Measurements from ENCODE around the gene SH2D3A. TPM values are rescaled to one million over a fixed set of nuclear protein-coding genes. Genes with fewer than 3 reads are reported as not detected.

The SH2D3A gene
- total RNA-seq, 1 experiment from 2014 or later, result 0.95 TPM

- Histone ChIP-seq H3K4me1 (ENCODE audit: insufficient read depth, low read length, poor library complexity, severe bottlenecking) (peaks cover 29% of the 10 kb centered on the region), H3K27me3 (replicated peaks; ENCODE audit: insufficient read depth, low read depth, low read length, poor library complexity) (no peaks in the 10 kb centered on the region), H3K4me3 (ENCODE audit: low read depth, low read length, poor library complexity, severe bottlenecking) (peak overlapping the region; percentile 11), H3K9me3 (ENCODE audit: low read depth, low read length, poor library complexity, severe bottlenecking) (no peaks in the 10 kb centered on the region), H3K27ac (ENCODE audit: low read depth, low read length, poor library complexity, severe bottlenecking) (peak overlapping the region; percentile 87), H3K36me3 (ENCODE audit: insufficient read depth, low read length, poor library complexity, severe bottlenecking) (peaks cover 72% of the 10 kb centered on the region)
- no peak for TF ChIP-seq CTCF (conservative IDR thresholded peaks at IDR 0.05; ENCODE audit: low read depth, low read length)
- no peak for TF ChIP-seq EZH2 (IDR thresholded peaks at IDR 0.05; ENCODE audit: borderline replicate concordance, low read depth, low read length, poor library complexity, severe bottlenecking)
- intact Hi-C loops (cut with micrococcal nuclease; ENCODE audit: unreplicated experiment), result no loop called here
- ChIA-PET POLR2A (ENCODE audit: low non-redundant PET) (no interaction called here), CTCF (interaction anchor here (1.2 kb wide), 1 partner anchor 119 kb away, joined by 4 read pairs; no protein-coding TSS in a partner anchor)
- peak; percentile 86 for DNase-seq (ENCODE audit: low spot score)
- no TSS peak for BruUV-seq (replicated peaks)
Measured at GRCh38 chr19:6744381-6745301, 22.6 kb downstream of the SH2D3A start.

- H3K4me1 ChIP-seq (ENCODE audit: insufficient read depth, low read length, poor library complexity, severe bottlenecking), result peaks cover 33% of the 10 kb centered on the region
- peaks cover 64% of the 10 kb centered on the region for H3K36me3 ChIP-seq (ENCODE audit: insufficient read depth, low read length, poor library complexity, severe bottlenecking)
- DNase-seq (ENCODE audit: low spot score), result peak; percentile 25
- TF ChIP-seq EZH2 (IDR thresholded peaks at IDR 0.05; ENCODE audit: borderline replicate concordance, low read depth, low read length, poor library complexity, severe bottlenecking) (no peak), CTCF (conservative IDR thresholded peaks at IDR 0.05; ENCODE audit: low read depth, low read length) (no peak)
- H3K27ac ChIP-seq (ENCODE audit: low read depth, low read length, poor library complexity, severe bottlenecking), result peak overlapping the region; percentile 87
- no peaks in the 10 kb centered on the region for H3K27me3 ChIP-seq (replicated peaks; ENCODE audit: insufficient read depth, low read depth, low read length, poor library complexity)
- ChIA-PET POLR2A (ENCODE audit: low non-redundant PET) (no interaction called here), CTCF (interaction anchor here (1.2 kb wide), 1 partner anchor 119 kb away, joined by 4 read pairs; no protein-coding TSS in a partner anchor)
- no peaks in the 10 kb centered on the region for H3K9me3 ChIP-seq (ENCODE audit: low read depth, low read length, poor library complexity, severe bottlenecking)
- no TSS peak for BruUV-seq (replicated peaks)
- intact Hi-C loops (cut with micrococcal nuclease; ENCODE audit: unreplicated experiment), result no loop called here
- H3K4me3 ChIP-seq (ENCODE audit: low read depth, low read length, poor library complexity, severe bottlenecking), result no peak overlapping the region
Measured at GRCh38 chr19:6743714-6744380, 23.4 kb downstream of the SH2D3A start.

GRCh38 chr19:6743066-6743465 lies 24.2 kb downstream of the SH2D3A start:
- H3K9me3 ChIP-seq (ENCODE audit: low read depth, low read length, poor library complexity, severe bottlenecking), result no peaks in the 10 kb centered on the region
- H3K27ac ChIP-seq (ENCODE audit: low read depth, low read length, poor library complexity, severe bottlenecking), result peak overlapping the region; percentile 16
- CTCF ChIA-PET, result no interaction called here
- POLR2A ChIA-PET (ENCODE audit: low non-redundant PET), result no interaction called here
- intact Hi-C loops (cut with micrococcal nuclease; ENCODE audit: unreplicated experiment), result no loop called here
- peaks cover 41% of the 10 kb centered on the region for H3K4me1 ChIP-seq (ENCODE audit: insufficient read depth, low read length, poor library complexity, severe bottlenecking)
- DNase-seq (ENCODE audit: low spot score), result no peak
- TF ChIP-seq EZH2 (IDR thresholded peaks at IDR 0.05; ENCODE audit: borderline replicate concordance, low read depth, low read length, poor library complexity, severe bottlenecking), result no peak
- TF ChIP-seq CTCF (conservative IDR thresholded peaks at IDR 0.05; ENCODE audit: low read depth, low read length), result no peak
- H3K27me3 ChIP-seq (replicated peaks; ENCODE audit: insufficient read depth, low read depth, low read length, poor library complexity), result no peaks in the 10 kb centered on the region
- peaks cover 56% of the 10 kb centered on the region for H3K36me3 ChIP-seq (ENCODE audit: insufficient read depth, low read length, poor library complexity, severe bottlenecking)
- no TSS peak for BruUV-seq (replicated peaks)
- no peak overlapping the region for H3K4me3 ChIP-seq (ENCODE audit: low read depth, low read length, poor library complexity, severe bottlenecking)

All from A673 (cell line).